Karpas-422 (cell line): ENCODE measurements around the gene SH3BP1. TPM values are rescaled to one million over a fixed set of nuclear protein-coding genes. Genes with fewer than 3 reads are reported as not detected.
A peak's percentile ranks its signal among the peaks of the same experiment; 100 is the strongest.

ENCODE experiments used
- DNase-seq: peaks from one replicate; pipeline ENCODE4 v3.0.0-alpha.2; 2015
- H2AFZ ChIP-seq: fragments of 200-600 bp; sonication (generic); 2 replicates; pipeline ENCODE4 v1.6.1; 2014; ENCODE audit warnings: antibody characterized with exemption, low read length, mixed read lengths
- H3K27ac ChIP-seq: fragments of 200-600 bp; sonication (generic); 2 replicates; pipeline ENCODE4 v1.5.1; 2014; ENCODE audit warnings: mild to moderate bottlenecking, low read length, moderate library complexity
- H3K27me3 ChIP-seq: fragments of 200-600 bp; sonication (generic); 2 replicates; pipeline ENCODE4 v1.6.1; 2014; ENCODE audit warnings: low read length, mixed read lengths
- H3K36me3 ChIP-seq: fragments of 200-600 bp; sonication (generic); 2 replicates; pipeline ENCODE4 v1.6.1; 2014; ENCODE audit warnings: low read length, mixed read lengths; ENCODE audit not compliant: insufficient read depth
- H3K4me1 ChIP-seq: fragments of 200-600 bp; sonication (generic); 2 replicates; pipeline ENCODE4 v1.6.1; 2014; ENCODE audit warnings: mild to moderate bottlenecking, low read length, mixed read lengths
- H3K4me2 ChIP-seq: fragments of 200-600 bp; sonication (generic); 2 replicates; pipeline ENCODE4 v1.6.1; 2014; ENCODE audit warnings: low read length, low read depth, mild to moderate bottlenecking; ENCODE audit not compliant: poor library complexity, severe bottlenecking
- H3K4me3 ChIP-seq: fragments of 200-600 bp; sonication (generic); 2 replicates; pipeline ENCODE4 v1.5.1; 2014; ENCODE audit warnings: mild to moderate bottlenecking, antibody characterized with exemption, low read length, mixed read lengths
- H3K79me2 ChIP-seq: fragments of 200-600 bp; sonication (generic); 2 replicates; pipeline ENCODE4 v1.6.1; 2014; ENCODE audit warnings: mild to moderate bottlenecking, low read length, mixed read lengths
- H3K9ac ChIP-seq: fragments of 200-600 bp; sonication (generic); 2 replicates; pipeline ENCODE4 v1.6.0; 2014; ENCODE audit warnings: low read length
- H3K9me2 ChIP-seq: fragments of 200-600 bp; sonication (generic), shearing (Covaris generic); replicated peaks from 2 replicates; pipeline ENCODE4 v1.6.0; 2014; ENCODE audit warnings: mild to moderate bottlenecking, low read length, moderate library complexity; ENCODE audit not compliant: insufficient read depth
- H3K9me3 ChIP-seq: fragments of 300-700, 200-600 bp; sonication (generic); 2 replicates; pipeline ENCODE4 v1.6.1; 2014; ENCODE audit warnings: low read length, mixed read lengths
- H4K20me1 ChIP-seq: fragments of 200-600 bp; sonication (generic); 2 replicates; pipeline ENCODE4 v1.6.1; 2014; ENCODE audit warnings: mild to moderate bottlenecking, antibody characterized with exemption, low read length, low read depth; ENCODE audit not compliant: insufficient read depth
- total RNA-seq: library from RNA; depleted of rRNA; stranded (reverse); fragments of >200 nt; shearing (Covaris generic); gene quantifications from 2 replicates; pipeline ENCODE4 v1.2.3, GENCODE V29; 2014; ENCODE audit warnings: low replicate concordance

The SH3BP1 gene
- total RNA-seq, 1 experiment from 2014 or later, result 43.2 TPM

GRCh38 chr22:37640591-37641560 is 1.4 kb downstream of the SH3BP1 start:
- Histone ChIP-seq H3K27ac (peak overlapping the region; percentile 89), H3K4me3 (peak overlapping the region; percentile 96), H4K20me1 (no peaks in the 10 kb centered on the region), H3K9ac (peak overlapping the region; percentile 99), H3K27me3 (no peaks in the 10 kb centered on the region), H3K4me1 (peaks cover 36% of the 10 kb centered on the region), H3K9me2 (no peaks in the 10 kb centered on the region), H2AFZ (no peak overlapping the region), H3K79me2 (peaks cover 17% of the 10 kb centered on the region), H3K36me3 (peaks cover 16% of the 10 kb centered on the region), H3K9me3 (no peaks in the 10 kb centered on the region), H3K4me2 (peak overlapping the region; percentile 100)
- DNase-seq, result no peak

- Histone ChIP-seq H3K4me2 (peak overlapping the region; percentile 100), H3K9me2 (no peaks in the 10 kb centered on the region), H4K20me1 (no peaks in the 10 kb centered on the region), H3K27me3 (no peaks in the 10 kb centered on the region), H3K79me2 (peaks cover 17% of the 10 kb centered on the region), H2AFZ (no peak overlapping the region), H3K27ac (peak overlapping the region; percentile 89; the same call in 1 of the 2 replicates), H3K9ac (no peak overlapping the region), H3K36me3 (peaks cover 16% of the 10 kb centered on the region), H3K9me3 (no peaks in the 10 kb centered on the region), H3K4me3 (peak overlapping the region; percentile 96; the same call in 1 of the 2 replicates), H3K4me1 (peaks cover 32% of the 10 kb centered on the region)
- DNase-seq, result no peak
Observed at GRCh38 chr22:37641561-37641949, 2.1 kb downstream of the SH3BP1 start.

DNA sequence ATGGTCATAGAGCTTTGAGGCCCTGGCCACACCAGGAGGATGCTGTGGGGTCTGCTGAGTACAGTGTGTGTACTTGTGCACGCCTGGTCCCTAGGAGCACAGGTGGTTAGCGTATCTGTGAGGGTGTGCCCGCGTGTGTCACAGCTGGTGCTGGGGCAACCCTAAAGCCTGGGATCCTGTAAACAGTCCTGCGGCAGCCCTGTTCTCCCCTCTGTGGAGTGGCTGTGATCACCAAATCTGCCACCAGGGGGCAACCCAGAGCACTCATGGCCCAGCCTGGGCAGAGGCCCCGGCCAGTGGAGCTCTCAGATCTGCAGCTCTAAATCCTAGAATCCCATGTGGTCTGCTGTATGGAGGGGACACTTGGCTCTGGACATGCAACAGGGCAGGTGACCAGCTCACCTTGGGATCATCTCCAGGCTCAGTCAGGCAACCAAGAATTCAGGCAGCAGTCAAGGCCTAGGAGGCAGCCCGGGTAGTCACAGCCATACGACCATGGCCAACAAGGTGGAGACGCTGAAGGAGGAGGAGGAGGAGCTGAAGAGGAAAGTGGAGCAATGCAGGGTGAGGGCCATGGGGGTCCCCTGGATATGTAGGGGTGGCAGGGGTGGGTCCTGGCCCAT is 3.9 kb downstream of the SH3BP1 start:
- H3K27me3 ChIP-seq, result no peaks in the 10 kb centered on the region
- H3K9me2 ChIP-seq, result no peaks in the 10 kb centered on the region
- no peak overlapping the region for H2AFZ ChIP-seq
- H4K20me1 ChIP-seq, result no peaks in the 10 kb centered on the region
- no peak overlapping the region for H3K27ac ChIP-seq
- peaks cover 24% of the 10 kb centered on the region for H3K4me1 ChIP-seq
- DNase-seq, result peak; percentile 95
- no peaks in the 10 kb centered on the region for H3K9me3 ChIP-seq
- no peak overlapping the region for H3K4me3 ChIP-seq
- peaks cover 21% of the 10 kb centered on the region for H3K36me3 ChIP-seq
- peak overlapping the region; percentile 37; the same call in 1 of the 2 replicates for H3K9ac ChIP-seq
- peaks cover 17% of the 10 kb centered on the region for H3K79me2 ChIP-seq
- H3K4me2 ChIP-seq, result no peak overlapping the region

DNA sequence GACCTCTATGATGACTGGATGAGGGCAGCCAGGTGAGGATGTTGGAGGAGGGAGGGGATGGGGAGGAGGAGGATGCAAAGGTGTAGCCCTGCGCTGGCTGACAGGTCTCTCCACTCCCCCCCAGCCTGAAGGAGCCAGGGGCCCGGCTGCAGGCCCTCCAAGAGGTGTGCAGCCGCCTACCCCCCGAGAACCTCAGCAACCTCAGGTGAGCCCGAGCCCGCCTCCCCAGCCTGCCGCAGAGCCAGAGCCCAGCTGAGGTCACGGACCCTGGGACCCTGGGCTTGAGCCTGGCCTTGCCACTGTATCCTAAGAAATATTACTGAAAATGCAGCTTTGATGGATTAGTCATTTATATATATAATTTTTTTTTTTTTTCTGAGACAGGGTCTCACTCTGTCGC is 7.8 kb downstream of the SH3BP1 start:
- Histone ChIP-seq H3K4me3 (no peak overlapping the region), H3K27ac (no peak overlapping the region), H3K4me1 (peaks cover 4% of the 10 kb centered on the region), H3K27me3 (no peaks in the 10 kb centered on the region), H3K4me2 (no peak overlapping the region), H3K9me3 (no peaks in the 10 kb centered on the region), H4K20me1 (no peaks in the 10 kb centered on the region), H3K36me3 (peaks cover 39% of the 10 kb centered on the region), H3K9me2 (no peaks in the 10 kb centered on the region), H3K9ac (no peak overlapping the region), H3K79me2 (peaks cover 5% of the 10 kb centered on the region; the same call in 1 of the 2 replicates), H2AFZ (no peak overlapping the region)
- DNase-seq, result no peak

DNA sequence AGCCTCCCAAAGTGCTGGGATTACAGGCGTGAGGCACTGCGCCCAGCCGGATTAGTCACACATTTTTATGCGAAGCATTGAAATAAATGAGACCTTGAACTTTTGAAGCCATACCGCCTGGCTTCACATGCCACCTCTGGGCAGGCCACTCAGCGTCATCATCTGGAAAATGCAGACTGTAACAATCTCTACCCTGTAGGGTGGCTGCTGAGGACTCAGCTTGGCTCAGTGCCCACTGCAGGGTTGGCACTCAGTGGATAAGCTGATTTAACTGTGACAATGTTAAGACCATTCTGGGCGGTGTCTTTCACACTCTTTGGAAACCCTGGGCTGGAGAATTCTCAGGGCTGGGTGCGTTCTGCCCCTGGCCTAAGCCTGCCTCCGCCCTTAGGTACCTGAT is 8.5 kb downstream of the SH3BP1 start:
- Histone ChIP-seq H3K9me2 (no peaks in the 10 kb centered on the region), H3K27me3 (no peaks in the 10 kb centered on the region), H4K20me1 (no peaks in the 10 kb centered on the region), H3K4me1 (peaks cover 3% of the 10 kb centered on the region), H3K79me2 (peaks cover 5% of the 10 kb centered on the region; the same call in 1 of the 2 replicates), H3K9me3 (no peaks in the 10 kb centered on the region), H3K27ac (no peak overlapping the region), H3K9ac (no peak overlapping the region), H3K4me3 (no peak overlapping the region), H2AFZ (no peak overlapping the region), H3K36me3 (peaks cover 39% of the 10 kb centered on the region), H3K4me2 (no peak overlapping the region)
- no peak for DNase-seq

DNA sequence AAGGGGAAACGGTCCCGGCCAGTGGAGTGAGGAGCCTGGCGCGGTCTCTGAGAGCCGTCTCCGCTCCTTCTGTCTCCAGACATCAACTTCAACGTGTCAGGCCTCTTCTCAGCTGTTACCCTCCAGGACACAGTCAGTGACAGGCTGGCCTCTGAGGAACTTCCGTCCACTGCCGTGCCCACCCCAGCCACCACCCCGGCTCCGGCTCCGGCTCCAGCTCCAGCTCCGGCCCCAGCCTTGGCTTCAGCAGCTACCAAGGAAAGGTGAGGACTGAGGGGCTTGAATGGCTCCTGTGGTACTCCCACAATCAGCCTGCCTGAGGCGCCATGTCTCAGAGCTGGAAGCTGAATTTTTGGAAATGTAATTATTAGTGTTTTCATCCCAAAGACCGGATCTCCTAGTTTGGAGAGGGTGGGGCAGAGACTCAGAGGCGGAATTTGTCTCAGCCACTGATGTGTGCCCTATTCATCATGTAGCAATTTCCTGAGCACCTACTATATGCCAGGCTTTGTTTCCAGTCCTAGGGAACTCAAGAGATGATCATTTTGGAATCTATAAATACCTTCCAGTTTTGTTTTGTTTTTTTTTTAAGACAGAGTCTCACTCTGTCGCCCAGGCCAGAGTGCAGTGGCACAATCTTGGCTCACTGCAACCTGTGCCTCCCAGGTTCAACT is 11.1 kb downstream of the SH3BP1 start:
- H4K20me1 ChIP-seq, result no peaks in the 10 kb centered on the region
- H3K27me3 ChIP-seq, result no peaks in the 10 kb centered on the region
- peaks cover 24% of the 10 kb centered on the region for H3K36me3 ChIP-seq
- no peak for DNase-seq
- H3K9ac ChIP-seq, result no peak overlapping the region
- H3K4me3 ChIP-seq, result no peak overlapping the region
- H3K9me3 ChIP-seq, result no peaks in the 10 kb centered on the region
- H3K79me2 ChIP-seq, result no peaks in the 10 kb centered on the region; the same call in 1 of the 2 replicates
- H3K4me1 ChIP-seq, result no peaks in the 10 kb centered on the region
- H3K4me2 ChIP-seq, result no peak overlapping the region
- H3K27ac ChIP-seq, result no peak overlapping the region
- no peak overlapping the region for H2AFZ ChIP-seq
- H3K9me2 ChIP-seq, result no peaks in the 10 kb centered on the region

GRCh38 chr22:37654563-37655251 is 15.2 kb downstream of the SH3BP1 start:
- no peak overlapping the region for H3K4me2 ChIP-seq
- H3K9me2 ChIP-seq, result no peaks in the 10 kb centered on the region
- H4K20me1 ChIP-seq, result peaks cover 6% of the 10 kb centered on the region

More at GRCh38 chr22:37654563-37655251, 15.2 kb downstream of the SH3BP1 start:
- Histone ChIP-seq H3K36me3 (peaks cover 17% of the 10 kb centered on the region), H2AFZ (no peak overlapping the region), H3K79me2 (peaks cover 7% of the 10 kb centered on the region), H3K27me3 (no peaks in the 10 kb centered on the region), H3K4me1 (peaks cover 18% of the 10 kb centered on the region), H3K9ac (no peak overlapping the region), H3K4me3 (no peak overlapping the region), H3K27ac (no peak overlapping the region), H3K9me3 (no peaks in the 10 kb centered on the region)
- DNase-seq, result no peak
